HepG2 (cell line): ENCODE data around the gene HSPA1B. TPM values are rescaled to one million over a fixed set of nuclear protein-coding genes. Genes with fewer than 3 reads are reported as not detected.

ENCODE experiments used
- ARHGAP35 ChIP-seq: sonication (generic); formaldehyde crosslinking; IDR thresholded peaks from 2 replicates; pipeline ENCODE4 v1.9.0; 2022; ENCODE audit warnings: mild to moderate bottlenecking, inconsistent platforms, moderate library complexity, missing genetic modification reagents, borderline replicate concordance
- BRCA1 ChIP-seq: sonication (generic); formaldehyde crosslinking; IDR thresholded peaks from 2 replicates; pipeline ENCODE4 v1.4.0; 2020; ENCODE audit warnings: missing genetic modification reagents
- CREM ChIP-seq, 2 experiments: sonication (generic) in 1 of 2; formaldehyde crosslinking in 1 of 2; IDR thresholded peaks; 2 replicates each; pipeline versions ENCODE4 v1.4.0 to v1.6.1; 2016 to 2020; ENCODE audit warnings: antibody characterized with exemption in 1 of 2, mild to moderate bottlenecking in 1 of 2, missing genetic modification reagents in 1 of 2
- DNMT3B ChIP-seq: conservative IDR thresholded peaks from 2 replicates; pipeline ENCODE4 v1.6.1; 2016; ENCODE audit warnings: missing biosample characterization, control low read depth
- DR1 ChIP-seq: sonication (generic); formaldehyde crosslinking; IDR thresholded peaks from 2 replicates; pipeline ENCODE4 v1.8.0; 2021; ENCODE audit warnings: mild to moderate bottlenecking, missing genetic modification reagents, inconsistent platforms
- FIP1L1 ChIP-seq: fragments of 200-400 bp; formaldehyde crosslinking; IDR thresholded peaks from 2 replicates; pipeline ENCODE4 v1.6.1; 2018; ENCODE audit warnings: low read depth, mild to moderate bottlenecking, low read length, moderate library complexity, borderline replicate concordance; ENCODE audit not compliant: insufficient read depth
- KDM3A ChIP-seq: IDR thresholded peaks from 2 replicates; pipeline ENCODE4 v1.6.1; 2018; ENCODE audit warnings: low read depth, missing compliant biosample characterization
- MAFG ChIP-seq: sonication (generic); formaldehyde crosslinking; IDR thresholded peaks from 2 replicates; pipeline ENCODE4 v1.5.1; 2020; ENCODE audit warnings: mild to moderate bottlenecking, missing genetic modification reagents
- MTF2 ChIP-seq: sonication (generic); formaldehyde crosslinking; IDR thresholded peaks from 2 replicates; pipeline ENCODE4 v1.5.0; 2020; ENCODE audit warnings: missing genetic modification reagents, borderline replicate concordance
- NFRKB ChIP-seq: fragments of 450-650 bp; IDR thresholded peaks from 2 replicates; pipeline ENCODE4 v1.6.1; 2017
- NR3C1 ChIP-seq: sonication (generic); formaldehyde crosslinking; IDR thresholded peaks from 2 replicates; pipeline ENCODE4 v1.4.0; 2020; ENCODE audit warnings: missing genetic modification reagents
- PHF20 ChIP-seq: sonication (generic); formaldehyde crosslinking; IDR thresholded peaks from 2 replicates; pipeline ENCODE4 v1.5.0; 2020; ENCODE audit warnings: mild to moderate bottlenecking, missing genetic modification reagents
- RBM39 ChIP-seq: fragments of 200-400 bp; formaldehyde crosslinking; IDR thresholded peaks from one replicate; pipeline ENCODE4 v1.6.1; 2018; ENCODE audit warnings: antibody characterized with exemption, mild to moderate bottlenecking, low read depth, low read length; ENCODE audit not compliant: poor library complexity, severe bottlenecking
- SATB2 ChIP-seq: sonication (generic); formaldehyde crosslinking; IDR thresholded peaks from 2 replicates; pipeline ENCODE4 v1.5.0; 2020; ENCODE audit warnings: missing genetic modification reagents
- SIX4 ChIP-seq: sonication (generic); formaldehyde crosslinking; IDR thresholded peaks from 2 replicates; pipeline ENCODE4 v1.4.0; 2020; ENCODE audit warnings: missing genetic modification reagents
- SMYD3 ChIP-seq: sonication (generic); formaldehyde crosslinking; IDR thresholded peaks from 2 replicates; pipeline ENCODE4 v1.8.1; 2023; ENCODE audit warnings: mild to moderate bottlenecking, missing genetic modification reagents
- SPEN ChIP-seq: sonication (generic); formaldehyde crosslinking; IDR thresholded peaks from 2 replicates; pipeline ENCODE4 v1.5.1; 2020; ENCODE audit warnings: low read depth, mild to moderate bottlenecking, missing genetic modification reagents
- SRSF1 ChIP-seq: fragments of 200-400 bp; formaldehyde crosslinking; optimal IDR thresholded peaks from 2 replicates; pipeline ENCODE3; 2017; ENCODE audit warnings: mild to moderate bottlenecking, low read depth, low read length, moderate library complexity
- TBL1XR1 ChIP-seq: fragments of 150-350 bp; IDR thresholded peaks from 2 replicates; pipeline ENCODE4 v1.6.1; 2014; ENCODE audit warnings: borderline replicate concordance, low read length; ENCODE audit not compliant: partially characterized antibody
- XBP1 ChIP-seq: sonication (generic); formaldehyde crosslinking; IDR thresholded peaks from 2 replicates; pipeline ENCODE4 v1.5.0; 2020; ENCODE audit warnings: missing genetic modification reagents
- polyA plus RNA-seq, 8 experiments: library from polyadenylated mRNA; depleted of rRNA in 3 of 8; stranded (reverse) in 7 of 8; unstranded in 1 of 8; fragments of >200 nt; fragmentation: Illumina TruSeq in 4 of 8; extraction: Trizol in 4 of 8; gene quantifications; 2 replicates each; pipeline versions ENCODE4 v1.2.1 to v1.2.3, GENCODE V29; 2011 to 2016; ENCODE audit warnings: low read depth in 4 of 8, missing spikeins in 1 of 8, mixed read lengths in 1 of 8; ENCODE audit not compliant: insufficient read depth in 1 of 8
- total RNA-seq, 5 experiments: library from RNA; depleted of rRNA; stranded (reverse); fragments of >200 nt; fragmentation: Illumina TruSeq; extraction: Trizol; gene quantifications; 2 replicates each; pipeline ENCODE4 v1.2.3, GENCODE V29; 2016; ENCODE audit warnings: low read depth in 1 of 5
- TF ChIP-seq, protein P1 (sequence below): sonication (generic); formaldehyde crosslinking; IDR thresholded peaks from 2 replicates; pipeline ENCODE4 v1.8.0; 2022; ENCODE audit warnings: missing genetic modification reagents, low read depth, mild to moderate bottlenecking, borderline replicate concordance
- TF ChIP-seq, protein P2 (sequence below): sonication (generic); formaldehyde crosslinking; IDR thresholded peaks from 2 replicates; pipeline ENCODE4 v1.4.0; 2020; ENCODE audit warnings: missing genetic modification reagents, mild to moderate bottlenecking, borderline replicate concordance
- TF ChIP-seq, protein P3 (sequence below): sonication (generic); formaldehyde crosslinking; conservative IDR thresholded peaks from 2 replicates; pipeline ENCODE4 v1.4.0; 2020; ENCODE audit warnings: missing genetic modification reagents
- TF ChIP-seq, protein P4 (sequence below): sonication (generic); formaldehyde crosslinking; IDR thresholded peaks from 2 replicates; pipeline ENCODE4 v1.4.0; 2020; ENCODE audit warnings: missing genetic modification reagents, low read depth, mild to moderate bottlenecking, borderline replicate concordance

Gene HSPA1B
- total and polyA plus RNA-seq, 2 of the 13 experiments (the other 11 are each of a cell fraction or from before 2014, with no cell fraction given) = 26.0 to 186 TPM

DNA sequence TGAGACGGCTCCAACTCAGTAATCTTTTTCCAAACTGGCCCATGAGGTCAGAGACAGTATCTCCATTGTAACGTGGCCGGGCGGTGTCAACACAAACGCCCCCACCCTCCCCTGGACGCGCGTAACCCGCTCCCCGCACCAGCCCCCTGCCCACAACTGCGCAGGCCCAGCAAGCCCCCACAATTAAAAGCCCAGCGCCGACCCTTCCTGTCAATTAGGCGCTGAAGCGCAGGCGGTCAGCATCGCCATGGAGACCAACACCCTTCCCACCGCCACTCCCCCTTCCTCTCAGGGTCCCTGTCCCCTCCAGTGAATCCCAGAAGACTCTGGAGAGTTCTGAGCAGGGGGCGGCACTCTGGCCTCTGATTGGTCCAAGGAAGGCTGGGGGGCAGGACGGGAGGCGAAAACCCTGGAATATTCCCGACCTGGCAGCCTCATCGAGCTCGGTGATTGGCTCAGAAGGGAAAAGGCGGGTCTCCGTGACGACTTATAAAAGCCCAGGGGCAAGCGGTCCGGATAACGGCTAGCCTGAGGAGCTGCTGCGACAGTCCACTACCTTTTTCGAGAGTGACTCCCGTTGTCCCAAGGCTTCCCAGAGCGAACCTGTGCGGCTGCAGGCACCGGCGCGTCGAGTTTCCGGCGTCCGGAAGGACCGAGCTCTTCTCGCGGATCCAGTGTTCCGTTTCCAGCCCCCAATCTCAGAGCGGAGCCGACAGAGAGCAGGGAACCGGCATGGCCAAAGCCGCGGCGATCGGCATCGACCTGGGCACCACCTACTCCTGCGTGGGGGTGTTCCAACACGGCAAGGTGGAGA lies 12.3 kb upstream of the HSPA1B start, which contains the start of the genes HSPA1A and HSPA1L (continued):
- TF ChIP-seq, protein P1, sequence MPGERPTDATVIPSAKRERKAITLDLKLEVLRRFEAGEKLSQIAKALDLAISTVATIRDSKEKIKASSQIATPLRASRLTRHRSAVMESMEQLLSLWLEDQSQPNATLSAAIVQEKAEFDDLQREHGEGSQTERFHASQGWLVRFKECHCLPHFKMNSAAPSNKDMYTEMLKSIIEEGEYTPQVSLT (CRISPR knock-in tag) = no peak
- TF ChIP-seq MTF2 (CRISPR knock-in tag) (no peak), FIP1L1 (no peak), XBP1 (CRISPR knock-in tag) (no peak; the same call in 1 of the 2 replicates), SPEN (CRISPR knock-in tag) (peak; percentile 66), SATB2 (CRISPR knock-in tag) (no peak), NR3C1 (CRISPR knock-in tag) (no peak), PHF20 (CRISPR knock-in tag) (no peak), SIX4 (CRISPR knock-in tag) (no peak), NFRKB (no peak), TBL1XR1 (no peak), DNMT3B (CRISPR knock-in tag) (peak; percentile 94; the same call in 1 of the 2 replicates), RBM39 (no peak), KDM3A (CRISPR knock-in tag) (0 out of 2 replicates have a peak, but pooled peaks have one; percentile 57), BRCA1 (CRISPR knock-in tag) (no peak), SRSF1 (peak; percentile 65), CREM (IDR thresholded peaks at IDR 0.05) (no peak), CREM (CRISPR knock-in tag; IDR thresholded peaks at IDR 0.05) (no peak), DR1 (CRISPR knock-in tag) (peak; percentile 92), SMYD3 (CRISPR knock-in tag) (0 out of 2 replicates have a peak, but pooled peaks have one; percentile 37), ARHGAP35 (CRISPR knock-in tag) (no peak), MAFG (CRISPR knock-in tag) (no peak)
- TF ChIP-seq, protein P2, sequence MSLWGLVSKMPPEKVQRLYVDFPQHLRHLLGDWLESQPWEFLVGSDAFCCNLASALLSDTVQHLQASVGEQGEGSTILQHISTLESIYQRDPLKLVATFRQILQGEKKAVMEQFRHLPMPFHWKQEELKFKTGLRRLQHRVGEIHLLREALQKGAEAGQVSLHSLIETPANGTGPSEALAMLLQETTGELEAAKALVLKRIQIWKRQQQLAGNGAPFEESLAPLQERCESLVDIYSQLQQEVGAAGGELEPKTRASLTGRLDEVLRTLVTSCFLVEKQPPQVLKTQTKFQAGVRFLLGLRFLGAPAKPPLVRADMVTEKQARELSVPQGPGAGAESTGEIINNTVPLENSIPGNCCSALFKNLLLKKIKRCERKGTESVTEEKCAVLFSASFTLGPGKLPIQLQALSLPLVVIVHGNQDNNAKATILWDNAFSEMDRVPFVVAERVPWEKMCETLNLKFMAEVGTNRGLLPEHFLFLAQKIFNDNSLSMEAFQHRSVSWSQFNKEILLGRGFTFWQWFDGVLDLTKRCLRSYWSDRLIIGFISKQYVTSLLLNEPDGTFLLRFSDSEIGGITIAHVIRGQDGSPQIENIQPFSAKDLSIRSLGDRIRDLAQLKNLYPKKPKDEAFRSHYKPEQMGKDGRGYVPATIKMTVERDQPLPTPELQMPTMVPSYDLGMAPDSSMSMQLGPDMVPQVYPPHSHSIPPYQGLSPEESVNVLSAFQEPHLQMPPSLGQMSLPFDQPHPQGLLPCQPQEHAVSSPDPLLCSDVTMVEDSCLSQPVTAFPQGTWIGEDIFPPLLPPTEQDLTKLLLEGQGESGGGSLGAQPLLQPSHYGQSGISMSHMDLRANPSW (CRISPR knock-in tag) = no peak
- TF ChIP-seq, protein P3, sequence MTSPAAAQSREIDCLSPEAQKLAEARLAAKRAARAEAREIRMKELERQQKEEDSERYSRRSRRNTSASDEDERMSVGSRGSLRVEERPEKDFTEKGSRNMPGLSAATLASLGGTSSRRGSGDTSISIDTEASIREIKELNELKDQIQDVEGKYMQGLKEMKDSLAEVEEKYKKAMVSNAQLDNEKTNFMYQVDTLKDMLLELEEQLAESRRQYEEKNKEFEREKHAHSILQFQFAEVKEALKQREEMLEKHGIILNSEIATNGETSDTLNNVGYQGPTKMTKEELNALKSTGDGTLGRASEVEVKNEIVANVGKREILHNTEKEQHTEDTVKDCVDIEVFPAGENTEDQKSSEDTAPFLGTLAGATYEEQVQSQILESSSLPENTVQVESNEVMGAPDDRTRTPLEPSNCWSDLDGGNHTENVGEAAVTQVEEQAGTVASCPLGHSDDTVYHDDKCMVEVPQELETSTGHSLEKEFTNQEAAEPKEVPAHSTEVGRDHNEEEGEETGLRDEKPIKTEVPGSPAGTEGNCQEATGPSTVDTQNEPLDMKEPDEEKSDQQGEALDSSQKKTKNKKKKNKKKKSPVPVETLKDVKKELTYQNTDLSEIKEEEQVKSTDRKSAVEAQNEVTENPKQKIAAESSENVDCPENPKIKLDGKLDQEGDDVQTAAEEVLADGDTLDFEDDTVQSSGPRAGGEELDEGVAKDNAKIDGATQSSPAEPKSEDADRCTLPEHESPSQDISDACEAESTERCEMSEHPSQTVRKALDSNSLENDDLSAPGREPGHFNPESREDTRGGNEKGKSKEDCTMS (CRISPR knock-in tag) = no peak
- TF ChIP-seq, protein P4, sequence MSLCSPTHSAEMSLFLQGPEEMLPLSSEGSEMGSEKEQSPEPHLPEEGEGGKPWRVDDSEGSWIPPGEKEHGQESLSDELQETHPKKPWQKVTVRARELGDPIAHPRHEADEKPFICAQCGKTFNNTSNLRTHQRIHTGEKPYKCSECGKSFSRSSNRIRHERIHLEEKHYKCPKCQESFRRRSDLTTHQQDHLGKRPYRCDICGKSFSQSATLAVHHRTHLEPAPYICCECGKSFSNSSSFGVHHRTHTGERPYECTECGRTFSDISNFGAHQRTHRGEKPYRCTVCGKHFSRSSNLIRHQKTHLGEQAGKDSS (CRISPR knock-in tag) = no peak
